GM12878 (cell line): ENCODE measurements around the gene RUBCNL. TPM values are rescaled to one million over a fixed set of nuclear protein-coding genes. Genes with fewer than 3 reads are reported as not detected.

Source experiments
- CHD1 ChIP-seq: IDR thresholded peaks from 2 replicates; pipeline ENCODE4 v1.6.1; 2012; ENCODE audit warnings: low read depth, low read length, improper control_type of control experiment
- CREB1 ChIP-seq: IDR thresholded peaks from 2 replicates; pipeline ENCODE4 v1.6.1; 2012; ENCODE audit warnings: low read depth, mild to moderate bottlenecking, inconsistent platforms
- CUX1 ChIP-seq: IDR thresholded peaks from 2 replicates; pipeline ENCODE4 v1.6.1; 2012; ENCODE audit warnings: improper control_type of control experiment, low read depth, low read length; ENCODE audit not compliant: insufficient replicate concordance
- E2F4 ChIP-seq: IDR thresholded peaks from 2 replicates; pipeline ENCODE4 v1.6.1; 2012; ENCODE audit warnings: low read depth, low read length, improper control_type of control experiment
- MYC ChIP-seq: IDR thresholded peaks from 2 replicates; pipeline ENCODE4 v1.6.1; 2011; ENCODE audit warnings: mild to moderate bottlenecking, low read length, moderate library complexity, inconsistent platforms; ENCODE audit not compliant: insufficient read depth, insufficient replicate concordance, insufficient read length, severe bottlenecking
- NFIC ChIP-seq: IDR thresholded peaks from 2 replicates; pipeline ENCODE4 v1.6.1; 2012; ENCODE audit warnings: low read depth, mild to moderate bottlenecking, inconsistent platforms, low read length, moderate library complexity
- NKRF ChIP-seq: fragments of 450-650 bp; conservative IDR thresholded peaks from 2 replicates; pipeline ENCODE4 v1.6.1; 2017; ENCODE audit warnings: mild to moderate bottlenecking, moderate library complexity
- RCOR1 ChIP-seq: conservative IDR thresholded peaks from 2 replicates; pipeline ENCODE4 v1.6.1; 2012; ENCODE audit warnings: low read depth, low read length, improper control_type of control experiment
- SIN3A ChIP-seq: IDR thresholded peaks from 2 replicates; pipeline ENCODE4 v1.6.1; 2012; ENCODE audit warnings: low read depth, low read length, improper control_type of control experiment
- SREBF2 ChIP-seq: IDR thresholded peaks from 2 replicates; pipeline ENCODE4 v1.6.1; 2012; ENCODE audit warnings: mild to moderate bottlenecking, low read length
- TCF3 ChIP-seq: IDR thresholded peaks from 2 replicates; pipeline ENCODE4 v1.6.1; 2012; ENCODE audit warnings: low read depth, mild to moderate bottlenecking, low read length, borderline replicate concordance; ENCODE audit not compliant: insufficient read depth
- polyA plus RNA-seq, 11 experiments: library from polyadenylated mRNA; depleted of rRNA in 4 of 11; unstranded in 6 of 11; stranded (reverse) in 5 of 11; fragments of >200 nt; fragmentation: Nextera tagmentation in 4 of 11; fragmentation: Illumina TruSeq in 1 of 11; extraction: Ambion mirVana in 4 of 11; extraction: Trizol in 1 of 11; gene quantifications; 1 replicate in 1 of 11; 2 replicates in 10 of 11; pipeline versions ENCODE4 v1.2.1 to v1.2.3, GENCODE V29; 2011 to 2016; ENCODE audit warnings: inconsistent platforms in 2 of 11, missing spikeins in 2 of 11, low read depth in 1 of 11
- total RNA-seq, 4 experiments: library from RNA; depleted of rRNA in 3 of 4; stranded (reverse); fragments of >200 nt in 3 of 4; fragmentation: Illumina TruSeq in 1 of 4; extraction: Trizol in 1 of 4; gene quantifications; 2 replicates each; pipeline versions ENCODE4 v1.2.1 to v1.2.3, GENCODE V29; 2013 to 2021
- TF ChIP-seq, protein P1 (sequence below): fragments of 450-650 bp; IDR thresholded peaks from 2 replicates; pipeline ENCODE4 v1.6.1; 2018; ENCODE audit warnings: mild to moderate bottlenecking, low read depth, moderate library complexity; ENCODE audit not compliant: partially characterized antibody
- TF ChIP-seq, protein P2 (sequence below): fragments of 450-650 bp; IDR thresholded peaks from 2 replicates; pipeline ENCODE4 v1.6.1; 2017; ENCODE audit warnings: borderline replicate concordance
- TF ChIP-seq, protein P3 (sequence below): fragments of 450-650 bp; IDR thresholded peaks from 2 replicates; pipeline ENCODE4 v1.6.1; 2017; ENCODE audit warnings: low read depth, mild to moderate bottlenecking, moderate library complexity

RUBCNL gene
- total and polyA plus RNA-seq, 10 of the 15 experiments (the other 5 are each of a cell fraction or from before 2014, with no cell fraction given) = 0.71 to 51.9 (median 38.2) TPM

- no peak for TF ChIP-seq CUX1
- TF ChIP-seq, protein P1, sequence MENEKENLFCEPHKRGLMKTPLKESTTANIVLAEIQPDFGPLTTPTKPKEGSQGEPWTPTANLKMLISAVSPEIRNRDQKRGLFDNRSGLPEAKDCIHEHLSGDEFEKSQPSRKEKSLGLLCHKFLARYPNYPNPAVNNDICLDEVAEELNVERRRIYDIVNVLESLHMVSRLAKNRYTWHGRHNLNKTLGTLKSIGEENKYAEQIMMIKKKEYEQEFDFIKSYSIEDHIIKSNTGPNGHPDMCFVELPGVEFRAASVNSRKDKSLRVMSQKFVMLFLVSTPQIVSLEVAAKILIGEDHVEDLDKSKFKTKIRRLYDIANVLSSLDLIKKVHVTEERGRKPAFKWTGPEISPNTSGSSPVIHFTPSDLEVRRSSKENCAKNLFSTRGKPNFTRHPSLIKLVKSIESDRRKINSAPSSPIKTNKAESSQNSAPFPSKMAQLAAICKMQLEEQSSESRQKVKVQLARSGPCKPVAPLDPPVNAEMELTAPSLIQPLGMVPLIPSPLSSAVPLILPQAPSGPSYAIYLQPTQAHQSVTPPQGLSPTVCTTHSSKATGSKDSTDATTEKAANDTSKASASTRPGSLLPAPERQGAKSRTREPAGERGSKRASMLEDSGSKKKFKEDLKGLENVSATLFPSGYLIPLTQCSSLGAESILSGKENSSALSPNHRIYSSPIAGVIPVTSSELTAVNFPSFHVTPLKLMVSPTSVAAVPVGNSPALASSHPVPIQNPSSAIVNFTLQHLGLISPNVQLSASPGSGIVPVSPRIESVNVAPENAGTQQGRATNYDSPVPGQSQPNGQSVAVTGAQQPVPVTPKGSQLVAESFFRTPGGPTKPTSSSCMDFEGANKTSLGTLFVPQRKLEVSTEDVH = no peak
- TF ChIP-seq CREB1 = no peak
- TF ChIP-seq RCOR1 = no peak
- TF ChIP-seq SIN3A = no peak
- TF ChIP-seq NFIC = peak; percentile 80
- TF ChIP-seq, protein P2, sequence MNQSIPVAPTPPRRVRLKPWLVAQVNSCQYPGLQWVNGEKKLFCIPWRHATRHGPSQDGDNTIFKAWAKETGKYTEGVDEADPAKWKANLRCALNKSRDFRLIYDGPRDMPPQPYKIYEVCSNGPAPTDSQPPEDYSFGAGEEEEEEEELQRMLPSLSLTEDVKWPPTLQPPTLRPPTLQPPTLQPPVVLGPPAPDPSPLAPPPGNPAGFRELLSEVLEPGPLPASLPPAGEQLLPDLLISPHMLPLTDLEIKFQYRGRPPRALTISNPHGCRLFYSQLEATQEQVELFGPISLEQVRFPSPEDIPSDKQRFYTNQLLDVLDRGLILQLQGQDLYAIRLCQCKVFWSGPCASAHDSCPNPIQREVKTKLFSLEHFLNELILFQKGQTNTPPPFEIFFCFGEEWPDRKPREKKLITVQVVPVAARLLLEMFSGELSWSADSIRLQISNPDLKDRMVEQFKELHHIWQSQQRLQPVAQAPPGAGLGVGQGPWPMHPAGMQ = no peak
- no peak for TF ChIP-seq SREBF2
- TF ChIP-seq, protein P3, sequence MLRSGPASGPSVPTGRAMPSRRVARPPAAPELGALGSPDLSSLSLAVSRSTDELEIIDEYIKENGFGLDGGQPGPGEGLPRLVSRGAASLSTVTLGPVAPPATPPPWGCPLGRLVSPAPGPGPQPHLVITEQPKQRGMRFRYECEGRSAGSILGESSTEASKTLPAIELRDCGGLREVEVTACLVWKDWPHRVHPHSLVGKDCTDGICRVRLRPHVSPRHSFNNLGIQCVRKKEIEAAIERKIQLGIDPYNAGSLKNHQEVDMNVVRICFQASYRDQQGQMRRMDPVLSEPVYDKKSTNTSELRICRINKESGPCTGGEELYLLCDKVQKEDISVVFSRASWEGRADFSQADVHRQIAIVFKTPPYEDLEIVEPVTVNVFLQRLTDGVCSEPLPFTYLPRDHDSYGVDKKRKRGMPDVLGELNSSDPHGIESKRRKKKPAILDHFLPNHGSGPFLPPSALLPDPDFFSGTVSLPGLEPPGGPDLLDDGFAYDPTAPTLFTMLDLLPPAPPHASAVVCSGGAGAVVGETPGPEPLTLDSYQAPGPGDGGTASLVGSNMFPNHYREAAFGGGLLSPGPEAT = peak; percentile 55; the same call in 1 of the 2 replicates
- no peak for TF ChIP-seq CHD1
- TF ChIP-seq E2F4 = no peak
- no peak for TF ChIP-seq NKRF
- no peak for TF ChIP-seq TCF3
- no peak for TF ChIP-seq MYC
Measured at GRCh38 chr13:46339035-46339666, 47.9 kb downstream of the RUBCNL start (continued).
